ENCODE measurements around the gene RBM6. TPM values are rescaled to one million over a fixed set of nuclear protein-coding genes. Genes with fewer than 3 reads are reported as not detected.

The RBM6 gene
- total RNA-seq, 1 experiment from 2014 or later, result 88.3 TPM

DNA sequence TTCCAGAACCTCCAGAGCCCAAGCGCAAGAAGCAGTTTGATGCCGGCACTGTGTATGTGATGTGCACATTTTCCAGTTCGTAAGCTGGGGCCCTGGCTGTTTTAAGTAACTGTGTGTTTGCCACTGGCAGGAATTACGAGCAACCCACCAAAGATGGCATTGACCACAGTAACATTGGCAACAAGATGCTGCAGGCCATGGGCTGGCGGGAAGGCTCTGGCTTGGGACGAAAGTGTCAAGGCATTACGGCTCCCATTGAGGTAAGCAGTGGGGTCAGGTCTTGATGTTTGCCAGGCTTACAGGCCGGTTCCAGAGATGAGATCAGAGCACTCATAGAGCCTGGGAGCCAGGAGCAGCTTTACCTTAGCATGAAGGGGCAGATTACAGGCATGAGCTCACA lies 177.2 kb downstream of the RBM6 start:
- Histone ChIP-seq H3K9me3 (ENCODE audit: low read length) (no peaks in the 10 kb centered on the region), H3K4me2 (ENCODE audit: low read depth, low read length, poor library complexity, severe bottlenecking) (no peak overlapping the region), H3K36me3 (ENCODE audit: insufficient read depth, low read length) (peaks cover 44% of the 10 kb centered on the region), H4K20me1 (ENCODE audit: insufficient read depth, low read depth, low read length) (peaks cover 39% of the 10 kb centered on the region), H3K79me2 (ENCODE audit: low read length) (no peaks in the 10 kb centered on the region), H2AFZ (ENCODE audit: low read length) (no peak overlapping the region), H3K27ac (ENCODE audit: low read length) (no peak overlapping the region), H3K9ac (ENCODE audit: low read length) (no peak overlapping the region), H3K4me1 (ENCODE audit: low read length) (peaks cover 8% of the 10 kb centered on the region), H3K4me3 (ENCODE audit: low read length) (no peak overlapping the region), H3K27me3 (ENCODE audit: low read length) (no peaks in the 10 kb centered on the region), H3K9me2 (replicated peaks; ENCODE audit: insufficient read depth, low read length) (no peaks in the 10 kb centered on the region)
- DNase-seq, result no peak

GRCh38 chr3:50118237-50118636 lies 178.3 kb downstream of the RBM6 start:
- Histone ChIP-seq H3K9me2 (replicated peaks; ENCODE audit: insufficient read depth, low read length) (no peaks in the 10 kb centered on the region), H2AFZ (ENCODE audit: low read length) (no peak overlapping the region), H3K36me3 (ENCODE audit: insufficient read depth, low read length) (peaks cover 36% of the 10 kb centered on the region; the same call in 1 of the 2 replicates)

DNA sequence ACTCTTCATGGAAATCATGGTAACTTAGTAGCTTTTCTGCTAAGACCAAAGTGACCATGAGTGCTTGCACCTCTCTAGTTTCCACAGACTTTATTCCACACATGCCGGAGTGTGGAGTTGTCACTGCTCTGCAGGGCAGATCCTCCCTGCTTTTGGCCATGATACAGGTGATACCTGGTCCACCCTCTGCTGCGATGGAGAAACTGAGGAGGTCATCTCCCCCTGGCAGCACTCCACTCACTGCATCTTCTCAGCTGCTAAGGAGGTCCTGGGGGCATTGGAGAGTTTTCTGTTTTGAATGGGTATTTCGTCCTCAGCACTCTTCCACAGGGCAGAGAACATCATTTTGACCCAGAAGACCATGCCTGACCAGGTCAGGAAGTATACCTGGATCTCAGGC lies 179.8 kb downstream of the RBM6 start:
- H3K4me1 ChIP-seq (ENCODE audit: low read length), result no peaks in the 10 kb centered on the region
- no peak overlapping the region for H2AFZ ChIP-seq (ENCODE audit: low read length)
- H3K79me2 ChIP-seq (ENCODE audit: low read length), result no peaks in the 10 kb centered on the region
- no peaks in the 10 kb centered on the region for H3K9me2 ChIP-seq (replicated peaks; ENCODE audit: insufficient read depth, low read length)
- H3K27ac ChIP-seq (ENCODE audit: low read length), result no peak overlapping the region
- no peak for DNase-seq
- no peak overlapping the region for H3K4me3 ChIP-seq (ENCODE audit: low read length)
- peaks cover 21% of the 10 kb centered on the region for H4K20me1 ChIP-seq (ENCODE audit: insufficient read depth, low read depth, low read length)
- no peak overlapping the region for H3K4me2 ChIP-seq (ENCODE audit: low read depth, low read length, poor library complexity, severe bottlenecking)
- H3K27me3 ChIP-seq (ENCODE audit: low read length), result no peaks in the 10 kb centered on the region
- peaks cover 23% of the 10 kb centered on the region; the same call in 1 of the 2 replicates for H3K36me3 ChIP-seq (ENCODE audit: insufficient read depth, low read length)
- H3K9ac ChIP-seq (ENCODE audit: low read length), result no peak overlapping the region
- H3K9me3 ChIP-seq (ENCODE audit: low read length), result no peaks in the 10 kb centered on the region

More at GRCh38 chr3:50118237-50118636, 178.3 kb downstream of the RBM6 start:
- no peak for DNase-seq
- H3K9me3 ChIP-seq (ENCODE audit: low read length), result no peaks in the 10 kb centered on the region
- H3K9ac ChIP-seq (ENCODE audit: low read length), result no peak overlapping the region
- no peak overlapping the region for H3K27ac ChIP-seq (ENCODE audit: low read length)
- H3K4me1 ChIP-seq (ENCODE audit: low read length), result no peaks in the 10 kb centered on the region
- H4K20me1 ChIP-seq (ENCODE audit: insufficient read depth, low read depth, low read length), result peaks cover 32% of the 10 kb centered on the region
- H3K4me3 ChIP-seq (ENCODE audit: low read length), result no peak overlapping the region
- no peaks in the 10 kb centered on the region for H3K79me2 ChIP-seq (ENCODE audit: low read length)
- H3K27me3 ChIP-seq (ENCODE audit: low read length), result no peaks in the 10 kb centered on the region
- no peak overlapping the region for H3K4me2 ChIP-seq (ENCODE audit: low read depth, low read length, poor library complexity, severe bottlenecking)

- peaks cover 16% of the 10 kb centered on the region; the same call in 1 of the 2 replicates for H3K36me3 ChIP-seq (ENCODE audit: insufficient read depth, low read length)
- no peak overlapping the region for H3K4me2 ChIP-seq (ENCODE audit: low read depth, low read length, poor library complexity, severe bottlenecking)
- H3K9me2 ChIP-seq (replicated peaks; ENCODE audit: insufficient read depth, low read length), result no peaks in the 10 kb centered on the region
- no peak overlapping the region for H2AFZ ChIP-seq (ENCODE audit: low read length)
- no peaks in the 10 kb centered on the region for H3K9me3 ChIP-seq (ENCODE audit: low read length)
- no peaks in the 10 kb centered on the region for H3K27me3 ChIP-seq (ENCODE audit: low read length)
- no peak overlapping the region for H3K27ac ChIP-seq (ENCODE audit: low read length)
- no peaks in the 10 kb centered on the region for H3K4me1 ChIP-seq (ENCODE audit: low read length)
- H3K79me2 ChIP-seq (ENCODE audit: low read length), result no peaks in the 10 kb centered on the region
- peak; percentile 50 for DNase-seq
- H4K20me1 ChIP-seq (ENCODE audit: insufficient read depth, low read depth, low read length), result peaks cover 21% of the 10 kb centered on the region
- H3K4me3 ChIP-seq (ENCODE audit: low read length), result no peak overlapping the region
- H3K9ac ChIP-seq (ENCODE audit: low read length), result no peak overlapping the region
These were observed 180.6 kb downstream of the RBM6 start for GRCh38 chr3:50120364-50121071.

- Histone ChIP-seq H3K9ac (ENCODE audit: low read length) (no peak overlapping the region), H3K9me2 (replicated peaks; ENCODE audit: insufficient read depth, low read length) (no peaks in the 10 kb centered on the region), H4K20me1 (ENCODE audit: insufficient read depth, low read depth, low read length) (peaks cover 15% of the 10 kb centered on the region; the same call in 1 of the 2 replicates), H3K36me3 (ENCODE audit: insufficient read depth, low read length) (peaks cover 8% of the 10 kb centered on the region; the same call in 1 of the 2 replicates), H3K4me2 (ENCODE audit: low read depth, low read length, poor library complexity, severe bottlenecking) (no peak overlapping the region), H3K4me1 (ENCODE audit: low read length) (no peaks in the 10 kb centered on the region), H3K9me3 (ENCODE audit: low read length) (no peaks in the 10 kb centered on the region), H3K4me3 (ENCODE audit: low read length) (no peak overlapping the region), H3K27me3 (ENCODE audit: low read length) (no peaks in the 10 kb centered on the region), H3K27ac (ENCODE audit: low read length) (no peak overlapping the region), H2AFZ (ENCODE audit: low read length) (no peak overlapping the region), H3K79me2 (ENCODE audit: low read length) (no peaks in the 10 kb centered on the region)
- DNase-seq, result peak; percentile 92
These were observed 181.4 kb downstream of the RBM6 start for GRCh38 chr3:50121072-50122032.

DNA sequence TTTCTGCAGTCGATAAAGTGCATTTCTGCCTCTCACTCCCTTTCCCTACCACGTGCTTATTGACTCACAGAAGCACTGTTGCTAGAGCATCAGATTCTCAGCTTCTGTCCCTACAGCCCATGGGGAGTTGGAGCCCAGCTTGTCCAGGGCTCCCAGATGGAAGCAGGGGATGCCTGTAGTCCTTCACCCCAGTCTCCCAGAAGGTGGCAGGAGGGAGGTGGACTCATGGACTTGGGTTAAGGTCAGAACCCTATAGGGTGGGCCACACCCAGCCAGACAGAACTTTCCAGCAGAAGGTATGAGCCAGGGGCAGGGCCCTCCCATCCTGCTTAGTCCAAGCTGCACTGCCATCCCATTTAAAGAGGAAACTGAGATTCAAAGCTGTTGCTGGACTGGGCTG lies 182.1 kb downstream of the RBM6 start:
- H3K4me3 ChIP-seq (ENCODE audit: low read length), result no peak overlapping the region
- peaks cover 15% of the 10 kb centered on the region; the same call in 1 of the 2 replicates for H4K20me1 ChIP-seq (ENCODE audit: insufficient read depth, low read depth, low read length)

DNA sequence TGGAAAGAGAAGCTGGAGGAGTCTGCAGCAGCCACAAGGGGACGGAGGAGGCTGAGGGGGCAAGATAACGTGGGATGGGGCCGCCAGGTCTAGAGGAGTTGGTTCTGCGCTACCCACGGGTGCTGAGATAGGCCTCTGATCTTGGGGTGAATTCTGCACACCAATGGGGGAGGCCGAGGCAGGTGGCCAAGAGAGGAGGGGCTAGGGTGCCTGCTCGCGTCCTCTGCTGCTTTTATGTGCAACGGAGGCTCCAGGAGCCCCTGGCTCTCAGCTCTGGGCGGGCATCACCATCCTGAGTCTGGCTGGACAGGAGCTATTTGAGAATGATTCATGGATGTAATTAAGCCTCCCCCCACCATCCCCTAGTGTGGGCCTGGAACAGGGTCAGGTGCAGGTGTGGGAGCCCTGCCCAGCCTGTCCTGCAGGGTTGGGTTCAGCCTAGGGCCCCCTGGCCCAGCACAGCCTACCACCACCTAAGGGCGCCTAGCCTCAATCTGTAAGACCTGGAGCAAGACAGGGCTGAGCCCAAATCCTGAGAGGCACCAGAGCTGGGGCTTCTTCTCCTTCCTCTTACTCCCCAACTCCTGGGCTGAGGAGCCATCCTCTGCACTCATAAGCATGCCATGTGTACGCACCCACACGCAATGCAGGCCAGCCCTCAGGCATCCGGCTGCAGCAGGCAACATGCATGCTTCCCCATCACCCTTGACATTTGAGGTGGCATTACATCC lies 182.9 kb downstream of the RBM6 start:
- Histone ChIP-seq H3K4me3 (ENCODE audit: low read length) (no peak overlapping the region), H3K9ac (ENCODE audit: low read length) (no peak overlapping the region), H3K4me1 (ENCODE audit: low read length) (no peaks in the 10 kb centered on the region), H2AFZ (ENCODE audit: low read length) (no peak overlapping the region), H3K9me3 (ENCODE audit: low read length) (no peaks in the 10 kb centered on the region), H4K20me1 (ENCODE audit: insufficient read depth, low read depth, low read length) (peaks cover 15% of the 10 kb centered on the region; the same call in 1 of the 2 replicates), H3K79me2 (ENCODE audit: low read length) (no peaks in the 10 kb centered on the region), H3K4me2 (ENCODE audit: low read depth, low read length, poor library complexity, severe bottlenecking) (no peak overlapping the region), H3K27ac (ENCODE audit: low read length) (no peak overlapping the region), H3K9me2 (replicated peaks; ENCODE audit: insufficient read depth, low read length) (no peaks in the 10 kb centered on the region), H3K36me3 (ENCODE audit: insufficient read depth, low read length) (no peaks in the 10 kb centered on the region; the same call in 1 of the 2 replicates), H3K27me3 (ENCODE audit: low read length) (no peaks in the 10 kb centered on the region)
- no peak for DNase-seq

More for the DNA sequence above, 182.1 kb downstream of the RBM6 start:
- no peaks in the 10 kb centered on the region for H3K79me2 ChIP-seq (ENCODE audit: low read length)
- H3K9me2 ChIP-seq (replicated peaks; ENCODE audit: insufficient read depth, low read length), result no peaks in the 10 kb centered on the region
- H2AFZ ChIP-seq (ENCODE audit: low read length), result no peak overlapping the region
- no peak overlapping the region for H3K4me2 ChIP-seq (ENCODE audit: low read depth, low read length, poor library complexity, severe bottlenecking)
- no peaks in the 10 kb centered on the region for H3K27me3 ChIP-seq (ENCODE audit: low read length)
- peaks cover 1% of the 10 kb centered on the region; the same call in 1 of the 2 replicates for H3K36me3 ChIP-seq (ENCODE audit: insufficient read depth, low read length)
- no peak for DNase-seq
- H3K4me1 ChIP-seq (ENCODE audit: low read length), result no peaks in the 10 kb centered on the region
- H3K27ac ChIP-seq (ENCODE audit: low read length), result no peak overlapping the region
- no peak overlapping the region for H3K9ac ChIP-seq (ENCODE audit: low read length)
- no peaks in the 10 kb centered on the region for H3K9me3 ChIP-seq (ENCODE audit: low read length)
